H1 (cell line): Measurements from ENCODE around the gene GPRIN1. TPM values are rescaled to one million over a fixed set of nuclear protein-coding genes. Genes with fewer than 3 reads are reported as not detected.

Source experiments
- ASH2L ChIP-seq: fragments of 200-600, 300-600 bp; sonication (generic); IDR thresholded peaks from one replicate; pipeline ENCODE4 v1.7.1; 2017; ENCODE audit warnings: low read length
- ATF2 ChIP-seq: IDR thresholded peaks from 2 replicates; pipeline ENCODE4 v1.6.1; 2012; ENCODE audit warnings: low read length, inconsistent platforms
- CHD7 ChIP-seq: fragments of 300-600 bp; sonication (generic); IDR thresholded peaks from 2 replicates; pipeline ENCODE4 v1.7.1; 2012; ENCODE audit warnings: low read length, moderate library complexity, mild to moderate bottlenecking, inconsistent platforms; ENCODE audit not compliant: insufficient replicate concordance
- CTBP2 ChIP-seq: IDR thresholded peaks from 2 replicates; pipeline ENCODE4 v1.7.0; 2011; ENCODE audit warnings: borderline replicate concordance, mild to moderate bottlenecking, moderate library complexity, mixed read lengths, low read length; ENCODE audit not compliant: insufficient read depth, insufficient read length
- CTCF ChIP-seq, 3 experiments: IDR thresholded peaks; 1 replicate in 2 of 3; 2 replicates in 1 of 3; pipeline versions ENCODE4 v1.5.1 to v1.6.1; 2011; ENCODE audit warnings: low read length in 3 of 3, mild to moderate bottlenecking in 3 of 3, inconsistent platforms in 2 of 3, low read depth in 1 of 3, moderate library complexity in 1 of 3; ENCODE audit not compliant: insufficient read depth in 1 of 3; ENCODE audit errors: control extremely low read depth in 1 of 3
- HDAC6 ChIP-seq: IDR thresholded peaks from one replicate; pipeline ENCODE4 v1.7.1; 2012; ENCODE audit warnings: low read depth, mild to moderate bottlenecking, inconsistent platforms, low read length, moderate library complexity
- SRF ChIP-seq: IDR thresholded peaks from 2 replicates; pipeline ENCODE4 v1.6.1; 2011; ENCODE audit warnings: mild to moderate bottlenecking, low read depth, low read length, moderate library complexity
- polyA plus RNA-seq, 7 experiments: library from polyadenylated mRNA; depleted of rRNA in 3 of 7; stranded (reverse) in 5 of 7; unstranded in 2 of 7; fragments of >200 nt in 5 of 7; fragments of 200-250 nt in 2 of 7; gene quantifications; 1 replicate in 5 of 7; 2 replicates in 1 of 7; 4 replicates in 1 of 7; pipeline versions ENCODE4 v1.2.1 to v1.2.3, GENCODE V29; 2011 to 2013; ENCODE audit warnings: missing spikeins in 2 of 7, mixed read lengths in 2 of 7
- total RNA-seq: library from RNA; stranded (reverse); fragmentation: NEBNext Ultra II Directional; extraction: Animal tissue kit (Norgen Biotek cat#: 25700); gene quantifications from 2 replicates; pipeline ENCODE4 v1.2.1, GENCODE V29; 2021

GPRIN1 gene
- total and polyA plus RNA-seq, 2 of the 8 experiments (the other 6 are each of a cell fraction or from before 2014, with no cell fraction given) = 3.3 to 12.0 TPM

DNA sequence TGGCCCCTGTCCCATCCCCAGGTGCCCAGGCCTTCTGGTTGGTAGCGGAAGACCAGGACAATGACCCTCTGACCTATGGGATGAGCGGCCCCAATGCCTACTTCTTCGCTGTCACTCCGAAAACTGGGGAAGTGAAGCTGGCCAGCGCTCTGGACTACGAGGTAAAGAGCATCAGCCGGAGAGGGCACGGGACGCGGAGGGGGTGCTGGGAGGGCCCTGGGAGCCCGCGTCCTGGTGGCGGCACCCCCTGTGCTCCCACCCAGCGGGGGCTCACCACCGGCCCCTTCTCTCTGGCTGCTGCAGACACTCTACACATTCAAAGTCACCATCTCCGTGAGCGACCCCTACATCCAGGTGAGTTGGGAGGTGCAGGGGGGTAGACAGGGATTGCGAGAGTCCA lies 41.3 kb downstream of the GPRIN1 start (continued):
- TF ChIP-seq CHD7 = no peak
- no peak for TF ChIP-seq ATF2
- TF ChIP-seq CTBP2 = no peak
- TF ChIP-seq HDAC6 = no peak
- TF ChIP-seq ASH2L = no peak
- TF ChIP-seq CTCF (IDR thresholded peaks at IDR 0.05; ENCODE audit: control extremely low read depth in 1 of 3, insufficient read depth in 1 of 3, low read depth in 1 of 3, low read length in 3 of 3) = no peak
- TF ChIP-seq SRF = no peak
